Muscle layer of colon (tissue), 2 donors: ENCODE data around the gene CDYL2.

Source experiments
- H3K27ac ChIP-seq: one replicate; pipeline ENCODE4 v1.7.0; 2013; ENCODE audit warnings: low read depth, mild to moderate bottlenecking, low read length, moderate library complexity
- H3K27me3 ChIP-seq, 2 donors: one replicate each; pipeline ENCODE4 v1.7.0; 2013; ENCODE audit warnings: low read length in 2 of 2, mild to moderate bottlenecking in 2 of 2; ENCODE audit not compliant: insufficient read depth in 2 of 2, control insufficient read depth in 1 of 2
- H3K36me3 ChIP-seq: one replicate; pipeline ENCODE4 v1.7.0; 2013; ENCODE audit warnings: mild to moderate bottlenecking, low read length; ENCODE audit not compliant: insufficient read depth
- H3K4me1 ChIP-seq: one replicate; pipeline ENCODE4 v1.7.0; 2013; ENCODE audit warnings: mild to moderate bottlenecking, low read length; ENCODE audit not compliant: insufficient read depth
- H3K4me3 ChIP-seq, 2 donors: one replicate each; pipeline ENCODE4 v1.7.0; 2013; ENCODE audit warnings: low read length in 2 of 2, low read depth in 1 of 2, mild to moderate bottlenecking in 1 of 2, moderate library complexity in 1 of 2
- H3K9ac ChIP-seq: one replicate; pipeline ENCODE4 v1.7.0; 2013; ENCODE audit warnings: low read length
- H3K9me3 ChIP-seq: one replicate; pipeline ENCODE4 v1.7.0; 2013; ENCODE audit warnings: mild to moderate bottlenecking, low read length
- donor health status: abdominal sarcoma.
- donor health status: Adenocarcinoma of cecum.

Gene CDYL2

GRCh38 chr16:80618862-80619648 lies 185.3 kb downstream of the CDYL2 start:
- no peaks in the 10 kb centered on the region for H3K9me3 ChIP-seq
- no peak overlapping the region for H3K27ac ChIP-seq
- no peaks in the 10 kb centered on the region for H3K27me3 ChIP-seq
- no peaks in the 10 kb centered on the region for H3K4me1 ChIP-seq
- no peak overlapping the region for H3K4me3 ChIP-seq
- H3K36me3 ChIP-seq: no peaks in the 10 kb centered on the region
- no peak overlapping the region for H3K9ac ChIP-seq

DNA sequence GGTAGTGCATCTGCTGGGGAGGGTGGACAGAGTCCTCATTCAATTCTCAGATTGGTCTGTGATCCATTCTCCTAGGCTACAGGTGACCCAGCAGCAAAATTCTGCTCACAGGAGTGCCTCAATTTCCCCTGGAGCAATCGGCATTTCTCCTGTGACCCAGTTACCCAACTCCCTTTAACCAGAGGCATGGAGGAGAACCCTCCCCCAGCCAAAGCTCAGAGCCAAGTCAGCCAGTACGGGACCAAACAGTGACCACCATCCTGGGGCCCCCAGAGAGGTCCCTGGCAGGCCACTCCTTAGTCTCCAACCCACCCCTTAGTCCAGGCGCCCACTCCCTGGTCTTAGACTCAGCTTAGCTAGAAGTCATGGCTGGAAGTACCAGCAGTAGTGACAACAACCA lies 188.0 kb downstream of the CDYL2 start:
- Histone ChIP-seq H3K9ac (no peak overlapping the region), H3K27ac (no peak overlapping the region), H3K4me1 (no peaks in the 10 kb centered on the region), H3K9me3 (no peaks in the 10 kb centered on the region), H3K4me3 (no peak overlapping the region), H3K36me3 (no peaks in the 10 kb centered on the region), H3K27me3 (no peaks in the 10 kb centered on the region)

DNA sequence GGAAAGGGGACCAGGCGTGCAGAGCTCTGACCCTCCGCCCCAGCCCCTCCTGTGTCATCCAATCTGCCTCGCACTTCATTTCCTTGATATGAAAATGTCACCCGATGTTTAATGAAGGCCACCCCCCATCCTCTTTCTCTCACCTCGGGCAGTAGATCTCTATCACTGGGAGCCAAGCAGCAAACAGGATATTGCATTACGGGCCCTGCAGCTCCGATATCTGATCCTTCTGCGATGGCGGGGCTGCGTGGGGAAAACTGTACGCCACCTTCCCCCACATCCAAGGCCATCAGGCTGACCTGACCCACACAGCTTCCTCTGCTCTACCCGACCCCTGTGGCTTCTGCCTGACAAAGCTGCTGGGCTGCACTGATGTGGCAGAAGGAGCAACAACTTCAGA lies 188.7 kb downstream of the CDYL2 start:
- H3K4me1 ChIP-seq: no peaks in the 10 kb centered on the region
- H3K4me3 ChIP-seq: no peak overlapping the region
- no peak overlapping the region for H3K9ac ChIP-seq
- H3K36me3 ChIP-seq: no peaks in the 10 kb centered on the region
- no peak overlapping the region for H3K27ac ChIP-seq
- H3K27me3 ChIP-seq: no peaks in the 10 kb centered on the region
- H3K9me3 ChIP-seq: no peaks in the 10 kb centered on the region

DNA sequence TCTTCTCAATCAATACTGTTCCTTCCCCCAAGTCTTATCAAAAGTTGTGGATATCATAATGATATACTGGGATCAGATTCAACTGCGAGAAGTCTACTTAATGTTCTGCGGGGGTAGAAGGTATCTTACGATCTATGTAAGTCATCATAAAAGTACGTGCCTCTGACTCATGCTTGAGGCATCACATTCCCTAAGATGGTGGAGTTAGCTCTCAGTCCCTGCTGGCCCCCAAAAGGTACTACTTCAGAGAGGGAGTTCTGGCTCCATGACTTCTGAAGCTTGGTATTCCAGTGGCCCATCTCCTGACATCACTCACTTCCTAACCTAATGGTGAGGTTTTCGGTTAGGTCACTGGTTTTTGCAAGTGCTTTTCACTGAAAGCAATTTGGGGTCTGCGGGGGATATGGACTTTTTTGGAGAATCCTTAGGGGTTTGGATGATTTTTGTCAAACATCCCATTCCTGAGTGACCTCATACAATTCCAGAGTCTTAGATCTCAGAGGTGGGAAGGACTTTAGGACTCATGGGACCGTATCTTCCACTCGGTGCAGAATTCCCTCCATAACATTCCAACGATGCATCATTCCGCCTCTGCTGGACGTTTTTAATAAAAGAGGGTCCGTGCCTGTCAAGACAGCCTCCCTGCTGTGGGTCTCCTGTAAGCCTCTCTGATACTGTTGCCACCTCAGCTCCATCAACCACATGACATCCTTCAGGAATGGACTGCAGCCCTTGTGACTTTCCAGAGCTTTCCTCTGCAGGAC lies 189.3 kb downstream of the CDYL2 start:
- Histone ChIP-seq H3K4me1 (no peaks in the 10 kb centered on the region), H3K27ac (no peak overlapping the region), H3K9ac (no peak overlapping the region), H3K36me3 (no peaks in the 10 kb centered on the region), H3K4me3 (no peak overlapping the region), H3K27me3 (no peaks in the 10 kb centered on the region), H3K9me3 (no peaks in the 10 kb centered on the region)

GRCh38 chr16:80612461-80613017 lies 191.9 kb downstream of the CDYL2 start:
- Histone ChIP-seq H3K9ac (no peak overlapping the region), H3K4me1 (no peaks in the 10 kb centered on the region), H3K27me3 (no peaks in the 10 kb centered on the region), H3K9me3 (no peaks in the 10 kb centered on the region), H3K36me3 (no peaks in the 10 kb centered on the region), H3K27ac (no peak overlapping the region), H3K4me3 (no peak overlapping the region)

DNA sequence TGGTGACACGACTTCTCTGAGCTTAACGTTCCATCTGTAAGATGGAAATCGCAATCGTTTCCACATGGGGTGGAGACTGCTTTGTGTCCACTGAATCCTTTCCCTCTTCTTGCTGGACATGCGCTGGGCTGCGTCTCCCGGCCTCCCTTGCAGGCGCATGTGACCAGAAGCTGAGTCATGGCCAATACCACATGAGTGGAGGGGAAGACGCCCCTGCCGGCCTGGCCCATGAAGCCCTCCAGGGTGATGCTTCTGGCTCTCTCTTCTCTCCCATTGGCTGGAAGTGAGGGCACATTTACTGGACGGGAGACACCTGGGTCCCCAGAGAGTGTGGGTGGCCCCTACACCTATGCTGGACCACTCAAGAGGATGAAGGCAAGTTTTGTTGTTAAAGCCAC lies 192.5 kb downstream of the CDYL2 start:
- H3K4me3 ChIP-seq: no peak overlapping the region
- no peaks in the 10 kb centered on the region for H3K36me3 ChIP-seq
- H3K27ac ChIP-seq: no peak overlapping the region
- H3K9me3 ChIP-seq: no peaks in the 10 kb centered on the region
- no peak overlapping the region for H3K9ac ChIP-seq
- H3K4me1 ChIP-seq: no peaks in the 10 kb centered on the region
- H3K27me3 ChIP-seq: no peaks in the 10 kb centered on the region

DNA sequence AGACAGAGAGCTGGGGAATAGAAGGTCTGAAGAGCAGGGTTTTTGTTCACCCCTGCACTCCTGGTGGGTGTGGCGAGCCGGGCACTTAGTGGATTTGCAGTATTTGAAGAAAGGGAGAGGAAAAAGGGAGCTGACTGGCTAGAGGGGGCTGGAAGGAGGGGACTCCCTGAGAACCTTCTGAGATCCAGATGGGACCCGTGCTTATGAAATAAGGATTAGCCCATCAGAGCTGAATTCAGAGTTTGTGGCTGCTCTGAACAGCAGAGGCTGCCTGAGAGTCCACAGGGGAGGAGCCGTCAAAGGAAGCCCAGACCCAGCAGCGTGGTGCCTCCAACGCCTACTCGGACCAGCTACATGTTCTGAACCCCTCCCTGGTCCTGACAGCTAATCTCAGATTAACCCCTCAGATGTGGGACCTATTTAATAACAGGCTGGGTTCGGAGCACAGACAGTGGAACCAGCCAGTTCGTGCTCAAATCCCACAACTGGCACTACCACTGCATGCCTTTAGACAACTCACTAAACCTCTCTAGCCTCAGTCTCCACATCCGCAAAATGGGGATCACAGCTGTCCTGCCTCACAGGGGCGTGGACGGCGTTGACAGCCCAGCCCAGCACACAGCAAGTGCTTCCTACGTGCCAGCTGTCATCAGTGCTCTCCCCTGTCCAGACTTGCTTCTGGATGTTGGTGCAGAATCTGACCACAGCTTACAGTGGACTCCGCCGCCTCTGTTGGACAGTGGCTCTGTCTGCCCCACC lies 193.0 kb downstream of the CDYL2 start:
- H3K9me3 ChIP-seq: no peaks in the 10 kb centered on the region
- H3K36me3 ChIP-seq: no peaks in the 10 kb centered on the region
- no peaks in the 10 kb centered on the region for H3K4me1 ChIP-seq
- H3K9ac ChIP-seq: no peak overlapping the region
- no peaks in the 10 kb centered on the region for H3K27me3 ChIP-seq
- H3K27ac ChIP-seq: no peak overlapping the region
- no peak overlapping the region for H3K4me3 ChIP-seq

- H3K9ac ChIP-seq: no peak overlapping the region
- H3K27ac ChIP-seq: no peak overlapping the region
- no peaks in the 10 kb centered on the region for H3K27me3 ChIP-seq
- H3K36me3 ChIP-seq: no peaks in the 10 kb centered on the region
- H3K9me3 ChIP-seq: no peaks in the 10 kb centered on the region
- H3K4me3 ChIP-seq: no peak overlapping the region
- H3K4me1 ChIP-seq: no peaks in the 10 kb centered on the region
Measured at GRCh38 chr16:80610481-80611156, 193.8 kb downstream of the CDYL2 start.

GRCh38 chr16:80608946-80609345 lies 195.5 kb downstream of the CDYL2 start:
- Histone ChIP-seq H3K4me3 (no peak overlapping the region), H3K27me3 (no peaks in the 10 kb centered on the region), H3K9ac (no peak overlapping the region), H3K9me3 (no peaks in the 10 kb centered on the region), H3K36me3 (no peaks in the 10 kb centered on the region), H3K27ac (no peak overlapping the region), H3K4me1 (no peaks in the 10 kb centered on the region)

DNA sequence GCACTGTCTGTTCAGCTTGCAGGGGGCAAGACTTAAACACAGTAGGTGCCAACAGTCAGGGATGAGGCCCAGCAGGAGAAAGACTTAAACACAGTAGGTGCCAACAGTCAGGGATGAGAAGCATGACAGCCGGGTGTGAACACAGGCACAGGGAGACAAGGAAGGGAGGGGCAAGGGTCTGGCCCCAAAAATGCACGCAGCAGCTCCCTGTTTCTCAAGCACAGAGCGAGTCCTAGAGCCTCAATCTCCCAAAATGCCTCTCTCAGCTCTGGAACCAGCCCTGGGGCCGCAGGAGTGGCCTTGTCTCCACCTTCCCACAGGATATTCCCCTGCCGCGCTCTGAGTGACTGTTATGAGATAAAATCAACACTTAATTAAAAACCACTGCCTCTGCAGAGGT lies 197.2 kb downstream of the CDYL2 start:
- Histone ChIP-seq H3K27me3 (no peaks in the 10 kb centered on the region), H3K9ac (no peak overlapping the region), H3K27ac (no peak overlapping the region), H3K9me3 (no peaks in the 10 kb centered on the region), H3K4me3 (no peak overlapping the region), H3K4me1 (no peaks in the 10 kb centered on the region), H3K36me3 (no peaks in the 10 kb centered on the region)
